Choroid plexus epithelial cell (primary cell): ENCODE measurements around the gene KLF11.
A peak's percentile ranks its signal among the peaks of the same experiment; 100 is the strongest.
"Not testable (repeated sequence)": the region's sequence is repeated elsewhere in the genome, so short reads cannot be mapped to it uniquely, and the experiment has no call there.

Experiments used
- DNase-seq: peaks from one replicate; pipeline ENCODE4 v3.0.0-alpha.2; 2010; ENCODE audit warnings: low read depth
- H3K4me3 ChIP-seq: 2 replicates; pipeline ENCODE4 v1.5.1; 2011; ENCODE audit warnings: low read depth, mild to moderate bottlenecking, control low read depth, low read length, moderate library complexity
- TF ChIP-seq, protein P1 (sequence below): conservative IDR thresholded peaks from 2 replicates; pipeline ENCODE4 v1.5.1; 2011; ENCODE audit warnings: low read depth, mild to moderate bottlenecking, control low read depth, inconsistent platforms, low read length, moderate library complexity

Gene KLF11

DNA sequence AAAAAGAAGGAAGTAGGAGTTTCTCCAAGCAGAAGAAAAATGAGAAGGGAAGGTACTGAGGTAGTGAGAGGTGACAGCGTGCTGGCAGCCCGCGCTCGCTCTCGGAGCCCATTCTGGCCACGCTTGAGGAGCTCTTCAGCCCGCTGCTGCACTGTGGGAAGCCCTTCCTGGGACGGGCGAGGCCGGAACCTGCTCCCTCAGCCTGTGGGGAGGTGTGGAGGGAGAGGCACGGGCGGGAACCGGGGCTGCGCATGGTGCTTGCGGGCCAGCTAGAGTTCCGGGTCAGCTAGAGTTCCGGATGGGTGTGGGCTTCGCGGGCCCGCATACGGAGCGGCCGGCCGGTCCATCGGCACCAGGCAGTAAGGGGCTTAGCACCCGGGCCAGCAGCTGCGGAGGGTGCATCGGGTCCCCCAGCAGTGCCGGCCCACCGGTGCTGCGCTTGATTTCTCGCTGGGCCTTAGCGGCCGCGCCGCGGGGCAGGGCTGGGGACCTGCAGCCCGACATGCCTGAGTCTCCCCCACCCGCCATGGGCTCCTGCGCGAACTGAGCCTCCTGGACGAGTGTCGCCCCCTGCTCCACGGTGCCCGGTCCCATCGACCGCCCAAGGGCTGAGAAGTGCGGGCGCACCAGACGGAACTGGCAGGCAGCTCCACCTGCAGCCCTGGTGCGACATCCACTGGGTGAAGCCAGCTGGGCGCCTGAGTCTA is 48.0 kb downstream of the KLF11 start:
- TF ChIP-seq, protein P1, sequence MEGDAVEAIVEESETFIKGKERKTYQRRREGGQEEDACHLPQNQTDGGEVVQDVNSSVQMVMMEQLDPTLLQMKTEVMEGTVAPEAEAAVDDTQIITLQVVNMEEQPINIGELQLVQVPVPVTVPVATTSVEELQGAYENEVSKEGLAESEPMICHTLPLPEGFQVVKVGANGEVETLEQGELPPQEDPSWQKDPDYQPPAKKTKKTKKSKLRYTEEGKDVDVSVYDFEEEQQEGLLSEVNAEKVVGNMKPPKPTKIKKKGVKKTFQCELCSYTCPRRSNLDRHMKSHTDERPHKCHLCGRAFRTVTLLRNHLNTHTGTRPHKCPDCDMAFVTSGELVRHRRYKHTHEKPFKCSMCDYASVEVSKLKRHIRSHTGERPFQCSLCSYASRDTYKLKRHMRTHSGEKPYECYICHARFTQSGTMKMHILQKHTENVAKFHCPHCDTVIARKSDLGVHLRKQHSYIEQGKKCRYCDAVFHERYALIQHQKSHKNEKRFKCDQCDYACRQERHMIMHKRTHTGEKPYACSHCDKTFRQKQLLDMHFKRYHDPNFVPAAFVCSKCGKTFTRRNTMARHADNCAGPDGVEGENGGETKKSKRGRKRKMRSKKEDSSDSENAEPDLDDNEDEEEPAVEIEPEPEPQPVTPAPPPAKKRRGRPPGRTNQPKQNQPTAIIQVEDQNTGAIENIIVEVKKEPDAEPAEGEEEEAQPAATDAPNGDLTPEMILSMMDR: no peak
- H3K4me3 ChIP-seq: no peak overlapping the region
- DNase-seq: no peak

DNA sequence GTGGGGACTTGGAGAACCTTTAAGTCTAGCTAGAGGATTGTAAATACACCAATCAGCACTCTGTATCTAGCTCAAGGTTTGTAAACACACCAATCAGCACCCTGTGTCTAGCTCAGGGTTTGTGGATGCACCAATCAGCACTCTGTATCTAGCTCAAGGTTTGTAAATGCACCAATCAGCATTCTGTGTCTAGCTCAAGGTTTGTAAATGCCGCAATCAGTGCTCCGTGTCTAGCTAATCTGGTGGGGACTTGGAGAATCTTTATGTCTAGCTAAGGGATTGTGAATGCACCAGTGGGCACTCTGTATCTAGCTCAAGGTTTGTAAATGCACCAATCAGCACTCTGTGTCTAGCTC is 48.5 kb downstream of the KLF11 start:
- not testable (repeated sequence) for H3K4me3 ChIP-seq, DNase-seq

DNA sequence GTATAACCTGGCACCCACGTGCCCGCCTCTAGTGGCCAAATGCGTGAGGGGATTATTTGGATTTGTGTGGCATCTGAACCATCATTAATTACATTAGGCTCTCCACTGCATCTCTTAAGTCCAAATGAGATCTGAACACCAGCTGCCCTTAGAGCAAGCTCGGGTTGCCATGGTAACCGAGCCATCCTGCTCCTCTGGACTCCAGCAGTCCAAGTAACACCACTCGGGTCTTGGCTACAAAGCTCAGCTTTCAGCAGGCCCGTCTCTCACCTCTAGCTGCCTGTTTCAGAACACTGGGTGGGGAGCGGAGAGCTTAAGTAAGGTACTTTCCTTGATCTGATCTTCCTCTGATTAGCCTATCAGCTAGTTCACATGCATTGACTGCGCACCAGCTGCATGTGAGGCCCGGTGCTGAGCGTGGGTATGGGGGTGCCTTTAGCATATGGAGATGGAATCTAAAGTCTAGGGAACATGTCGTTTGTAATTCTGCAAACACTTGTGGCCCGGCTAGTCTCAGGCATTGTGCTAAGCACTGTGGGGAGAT is 51.0 kb downstream of the KLF11 start:
- TF ChIP-seq, protein P1: no peak
- DNase-seq: no peak
- H3K4me3 ChIP-seq: no peak overlapping the region

DNA sequence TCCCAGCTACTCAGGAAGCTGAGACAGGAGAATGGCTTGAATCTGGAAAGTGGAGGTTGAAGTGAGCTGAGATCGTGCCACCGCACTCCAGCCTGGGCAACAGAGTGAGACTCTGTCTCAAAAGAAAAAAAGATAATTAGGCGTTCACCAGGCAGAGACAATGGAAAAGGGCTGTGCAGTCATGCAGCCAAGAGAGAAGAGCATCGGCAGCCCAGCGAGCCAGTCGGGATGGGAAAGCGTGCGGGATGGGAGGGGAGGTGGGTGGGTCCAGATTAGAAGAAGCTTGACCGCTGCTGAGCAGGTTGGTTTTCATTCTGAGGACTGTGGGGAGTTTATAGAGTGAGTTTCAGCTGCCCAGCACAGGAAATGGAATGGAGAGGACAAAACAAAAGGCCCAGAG is 51.8 kb downstream of the KLF11 start:
- TF ChIP-seq, protein P1: no peak
- no peak for DNase-seq
- no peak overlapping the region for H3K4me3 ChIP-seq

DNA sequence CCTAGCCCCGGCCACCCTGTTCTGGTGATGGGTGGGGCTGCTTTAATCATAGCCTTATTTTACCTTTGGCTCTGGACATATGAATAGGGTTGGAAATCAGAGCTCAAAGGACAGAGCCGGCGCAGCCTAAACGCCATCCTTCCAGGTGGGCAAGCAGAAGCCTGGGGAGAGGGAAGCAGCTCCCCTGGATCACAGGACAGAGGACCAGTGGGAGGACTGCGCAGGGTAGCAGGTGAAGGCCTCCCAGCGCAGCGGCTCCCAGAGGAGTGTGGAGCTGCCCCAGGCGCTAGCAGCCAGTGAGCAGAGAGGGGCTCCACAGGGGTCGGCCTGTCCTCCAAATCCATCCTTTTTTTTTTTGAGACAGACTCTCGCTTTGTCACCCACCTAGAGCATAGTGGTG is 53.3 kb downstream of the KLF11 start:
- TF ChIP-seq, protein P1: no peak
- no peak for DNase-seq
- H3K4me3 ChIP-seq: no peak overlapping the region

DNA sequence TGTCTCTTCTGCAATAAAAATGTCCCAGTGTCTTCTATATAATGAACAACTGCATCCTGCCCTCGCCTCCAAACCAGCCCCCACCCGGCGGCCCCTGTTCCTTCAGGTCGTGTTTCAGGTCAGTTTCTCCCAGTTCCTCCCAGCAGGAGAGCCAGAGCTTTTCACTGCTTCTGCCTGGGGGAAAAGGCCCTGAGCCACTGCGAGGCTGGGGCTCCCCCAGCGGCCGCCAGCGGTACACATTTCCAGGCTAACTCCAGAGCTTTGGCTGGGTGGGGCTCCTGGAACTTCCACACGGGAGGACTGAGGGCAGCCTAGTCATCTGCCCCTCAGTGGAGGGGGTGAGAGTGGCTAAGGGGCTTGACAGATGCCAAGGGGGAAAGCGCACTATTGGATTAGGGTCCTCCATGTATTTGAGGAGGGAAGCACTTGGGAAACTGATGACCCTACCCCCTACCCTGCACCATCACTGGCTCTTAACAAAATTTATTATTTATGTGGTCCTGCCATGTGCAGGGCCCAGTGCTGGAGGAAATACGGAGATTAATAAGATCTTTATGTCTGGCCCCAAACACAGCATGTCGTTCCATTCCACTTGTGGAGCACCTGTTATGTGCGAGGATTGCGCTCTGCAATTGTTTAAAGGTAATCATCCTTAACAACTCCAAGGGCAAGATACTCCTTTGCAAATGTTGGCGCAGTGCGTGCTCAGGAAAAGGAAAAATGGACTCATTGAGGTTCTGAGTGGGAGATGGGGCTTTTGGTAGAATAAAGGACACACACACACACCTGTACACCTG is 54.2 kb downstream of the KLF11 start:
- DNase-seq: peak; percentile 61
- H3K4me3 ChIP-seq: no peak overlapping the region
- TF ChIP-seq, protein P1: peak; percentile 93

DNA sequence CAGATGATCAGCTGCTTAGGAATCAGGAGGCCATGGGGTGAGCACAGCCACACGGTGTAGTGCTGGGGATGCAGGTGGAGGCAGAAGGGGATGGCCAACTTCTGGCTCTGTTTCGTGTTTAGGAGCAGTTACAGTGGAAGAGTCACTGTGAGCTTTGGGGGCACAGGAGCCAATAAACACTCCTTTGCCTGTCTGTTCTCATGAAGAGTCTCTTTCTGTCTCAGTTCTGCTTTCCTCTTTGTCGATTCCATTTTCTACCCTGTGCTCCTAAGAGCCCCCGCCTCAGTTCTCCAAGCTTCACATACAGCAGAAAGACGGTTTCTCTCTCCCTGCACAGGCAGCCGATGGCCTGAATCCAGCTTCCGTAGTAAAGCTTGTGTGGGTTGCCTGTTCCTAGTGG is 58.1 kb downstream of the KLF11 start:
- no peak overlapping the region for H3K4me3 ChIP-seq
- TF ChIP-seq, protein P1: no peak
- DNase-seq: no peak
